Measurements from ENCODE around the gene MFRP. TPM values are rescaled to one million over a fixed set of nuclear protein-coding genes. Genes with fewer than 3 reads are reported as not detected.

Gene MFRP
- total and polyA plus RNA-seq, 3 donors from 2014 or later, result not detected

DNA sequence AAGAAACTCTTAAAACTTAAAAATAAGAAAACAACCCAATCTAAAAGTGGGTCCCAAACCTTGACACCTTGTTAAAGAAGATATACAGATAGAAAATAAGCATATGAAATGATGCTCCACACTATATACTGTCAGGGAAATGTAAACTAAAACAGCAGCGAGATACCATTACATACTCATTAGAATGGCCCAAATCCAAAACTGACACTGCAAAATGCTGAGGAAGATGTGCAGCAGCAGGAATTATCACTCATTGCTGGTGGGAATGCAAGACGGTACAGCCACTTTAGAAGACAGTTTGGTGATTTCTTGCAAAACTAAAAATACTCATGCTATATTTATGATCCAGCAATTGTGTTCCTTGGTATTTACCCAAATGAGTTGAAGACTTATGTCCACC, 17.2 kb downstream of the MFRP start:
- WGBS, 2 donors, result 62 to 73% methylated on average over 2 of the region's 2 CpGs
- Histone ChIP-seq H3K4me3 (no peak overlapping the region), H3K9me3 (no peaks in the 10 kb centered on the region), H3K27me3 (no peaks in the 10 kb centered on the region), H3K4me1 (no peaks in the 10 kb centered on the region), H3K27ac (no peak overlapping the region), H3K36me3 (ENCODE audit: low read depth, missing control alignments) (no peaks in the 10 kb centered on the region)
- no peak for DNase-seq
- TF ChIP-seq, protein P1, sequence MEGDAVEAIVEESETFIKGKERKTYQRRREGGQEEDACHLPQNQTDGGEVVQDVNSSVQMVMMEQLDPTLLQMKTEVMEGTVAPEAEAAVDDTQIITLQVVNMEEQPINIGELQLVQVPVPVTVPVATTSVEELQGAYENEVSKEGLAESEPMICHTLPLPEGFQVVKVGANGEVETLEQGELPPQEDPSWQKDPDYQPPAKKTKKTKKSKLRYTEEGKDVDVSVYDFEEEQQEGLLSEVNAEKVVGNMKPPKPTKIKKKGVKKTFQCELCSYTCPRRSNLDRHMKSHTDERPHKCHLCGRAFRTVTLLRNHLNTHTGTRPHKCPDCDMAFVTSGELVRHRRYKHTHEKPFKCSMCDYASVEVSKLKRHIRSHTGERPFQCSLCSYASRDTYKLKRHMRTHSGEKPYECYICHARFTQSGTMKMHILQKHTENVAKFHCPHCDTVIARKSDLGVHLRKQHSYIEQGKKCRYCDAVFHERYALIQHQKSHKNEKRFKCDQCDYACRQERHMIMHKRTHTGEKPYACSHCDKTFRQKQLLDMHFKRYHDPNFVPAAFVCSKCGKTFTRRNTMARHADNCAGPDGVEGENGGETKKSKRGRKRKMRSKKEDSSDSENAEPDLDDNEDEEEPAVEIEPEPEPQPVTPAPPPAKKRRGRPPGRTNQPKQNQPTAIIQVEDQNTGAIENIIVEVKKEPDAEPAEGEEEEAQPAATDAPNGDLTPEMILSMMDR (IDR thresholded peaks at IDR 0.05), result no peak
- no peak for TF ChIP-seq POLR2A (IDR thresholded peaks at IDR 0.05)
- intact Hi-C loops (cut with DNase I; ENCODE audit: low total_unique reads), result no loop called here

DNA sequence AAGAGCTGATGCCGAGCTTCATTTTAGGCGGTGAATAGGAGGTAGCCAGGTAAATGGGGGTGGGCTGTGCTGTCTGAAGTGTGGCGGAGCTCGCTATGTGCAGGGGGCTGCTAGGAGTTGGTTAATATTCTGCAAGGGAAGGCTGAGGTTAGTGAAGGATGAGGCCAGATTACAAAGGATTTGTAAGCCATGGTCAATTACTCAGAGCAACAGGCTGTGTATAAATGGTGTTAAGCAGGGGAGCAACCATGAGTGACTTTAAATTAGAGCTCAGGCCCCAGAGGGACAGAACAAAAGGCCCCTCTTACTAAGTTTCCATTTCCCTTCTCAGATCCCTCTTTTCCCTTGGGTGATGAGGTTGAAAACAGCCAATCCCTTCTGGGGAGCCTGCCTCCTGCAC, 22.3 kb downstream of the MFRP start:
- Histone ChIP-seq H3K27me3 (no peaks in the 10 kb centered on the region), H3K36me3 (ENCODE audit: low read depth, missing control alignments) (no peaks in the 10 kb centered on the region), H3K4me1 (peaks cover 18% of the 10 kb centered on the region), H3K9me3 (no peaks in the 10 kb centered on the region), H3K27ac (no peak overlapping the region), H3K4me3 (no peak overlapping the region)
- no peak for DNase-seq
- intact Hi-C loops (cut with DNase I; ENCODE audit: low total_unique reads), result loop anchor here (5.0 kb wide), 1 partner anchor 117 kb away; the partner anchor contains the start of gene CBL
- TF ChIP-seq, protein P1 (IDR thresholded peaks at IDR 0.05), result no peak
- no peak for TF ChIP-seq POLR2A (IDR thresholded peaks at IDR 0.05)
- WGBS, 2 donors, result 60 to 65% methylated on average over 4 of the region's 4 CpGs

DNA sequence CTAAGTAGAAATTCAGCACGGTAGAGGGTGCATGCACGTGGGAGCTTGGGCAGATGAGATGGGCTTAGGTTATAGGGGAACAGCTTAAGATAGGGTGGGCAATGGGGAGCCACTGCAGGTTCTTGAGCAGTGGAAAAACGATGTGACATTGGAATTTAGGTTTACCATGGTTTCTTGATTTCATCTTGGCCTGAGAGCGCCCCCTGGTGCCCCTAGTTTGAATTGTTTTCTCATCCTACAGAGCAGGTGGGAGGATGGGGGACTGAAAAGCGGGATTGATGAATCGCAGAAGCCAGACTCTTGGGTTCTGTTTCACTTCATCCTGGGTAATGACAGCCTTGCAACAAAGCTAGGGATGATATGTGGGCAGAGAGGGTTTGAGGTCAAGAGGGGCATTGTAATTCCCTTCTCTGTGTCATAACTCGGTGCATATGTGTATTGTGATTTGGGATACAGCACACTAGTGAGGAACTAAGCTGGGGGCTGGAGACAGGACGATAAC, 22.9 kb downstream of the MFRP start:
- DNase-seq, result peak; percentile 90
- no peak for TF ChIP-seq POLR2A (IDR thresholded peaks at IDR 0.05)
- TF ChIP-seq, protein P1 (IDR thresholded peaks at IDR 0.05), result peak; percentile 64 to 87 (median 84)
- Histone ChIP-seq H3K4me3 (no peak overlapping the region), H3K9me3 (no peaks in the 10 kb centered on the region), H3K27ac (no peak overlapping the region), H3K4me1 (peaks cover 18% of the 10 kb centered on the region), H3K36me3 (ENCODE audit: low read depth, missing control alignments) (no peaks in the 10 kb centered on the region), H3K27me3 (no peaks in the 10 kb centered on the region)
- WGBS, 2 donors, result 17 to 28% methylated on average over 8 of the region's 8 CpGs
- intact Hi-C loops (cut with DNase I; ENCODE audit: low total_unique reads), result loop anchor here (5.0 kb wide), 1 partner anchor 116 kb away; the partner anchor contains the start of gene CBL

DNA sequence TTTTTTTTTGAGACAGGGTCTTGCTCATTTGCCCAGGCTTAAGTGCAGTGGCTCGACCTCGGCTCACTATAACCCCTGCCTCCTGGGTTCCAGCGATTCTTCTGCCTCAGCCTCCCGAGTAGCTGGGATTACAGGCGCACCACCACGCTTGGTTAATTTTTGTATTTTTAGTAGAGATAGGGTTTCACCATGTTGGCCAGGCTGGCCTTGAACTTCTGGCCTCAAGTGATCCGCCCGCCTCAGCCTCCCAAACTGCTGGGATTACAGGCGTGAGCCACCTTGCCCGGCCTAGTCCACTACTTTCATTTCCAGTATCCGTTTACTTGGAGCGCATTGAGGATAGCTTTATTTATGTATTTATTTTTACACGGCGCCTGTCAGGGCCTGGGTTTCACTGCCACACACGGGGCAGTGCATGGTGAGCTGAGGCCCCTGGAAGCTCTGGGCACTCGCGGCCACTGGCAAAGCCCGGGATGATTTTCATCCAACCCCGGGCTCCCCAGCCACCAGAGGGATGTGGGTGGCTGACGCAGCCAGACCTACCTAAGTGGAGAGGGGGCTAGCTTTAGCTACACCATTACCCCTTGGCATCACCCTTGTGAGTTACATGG, 23.5 kb downstream of the MFRP start:
- Histone ChIP-seq H3K27ac (no peak overlapping the region), H3K36me3 (ENCODE audit: low read depth, missing control alignments) (no peaks in the 10 kb centered on the region), H3K27me3 (no peaks in the 10 kb centered on the region), H3K4me3 (no peak overlapping the region), H3K4me1 (peaks cover 18% of the 10 kb centered on the region), H3K9me3 (no peaks in the 10 kb centered on the region)
- WGBS, 2 donors, result 77 to 79% methylated on average over 19 to 20 of the region's 20 CpGs
- no peak for TF ChIP-seq POLR2A (IDR thresholded peaks at IDR 0.05)
- TF ChIP-seq, protein P1 (IDR thresholded peaks at IDR 0.05), result no peak
- DNase-seq, result no peak
- intact Hi-C loops (cut with DNase I; ENCODE audit: low total_unique reads), result loop anchor here (5.0 kb wide), 1 partner anchor 116 kb away; the partner anchor contains the start of gene CBL

DNA sequence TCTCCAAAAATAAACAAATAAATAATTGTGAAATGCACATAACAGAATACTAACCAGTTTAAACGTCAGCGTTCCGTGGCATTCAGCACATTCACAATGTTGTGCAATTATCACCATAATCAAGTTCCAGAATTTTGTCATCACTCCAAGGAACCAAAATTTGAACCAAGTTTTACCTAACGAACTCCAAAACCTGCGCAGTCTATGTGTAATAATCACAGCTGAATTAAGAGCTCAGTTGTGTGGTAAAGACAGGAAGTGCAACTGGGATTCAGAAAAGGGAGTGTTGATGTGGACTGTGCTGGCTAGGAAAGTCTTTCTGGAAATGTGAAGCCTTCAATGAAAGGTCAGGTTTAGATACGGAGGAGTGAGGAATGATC, 24.2 kb downstream of the MFRP start:
- WGBS, 2 donors, result 27 to 48% methylated on average over 6 of the region's 6 CpGs
- intact Hi-C loops (cut with DNase I; ENCODE audit: low total_unique reads), result loop anchor here (5.0 kb wide), 1 partner anchor 115 kb away; the partner anchor contains the start of gene CBL
- TF ChIP-seq, protein P1 (IDR thresholded peaks at IDR 0.05), result peak in 1 of 3 experiments; percentile 14
- TF ChIP-seq POLR2A (IDR thresholded peaks at IDR 0.05), result no peak
- Histone ChIP-seq H3K27me3 (no peaks in the 10 kb centered on the region), H3K4me1 (peaks cover 23% of the 10 kb centered on the region), H3K27ac (peak overlapping the region; percentile 61 to 80), H3K4me3 (no peak overlapping the region), H3K36me3 (ENCODE audit: low read depth, missing control alignments) (no peaks in the 10 kb centered on the region), H3K9me3 (no peaks in the 10 kb centered on the region)
- DNase-seq, result no peak

Data from testis (tissue), 3 donors.